ENCODE measurements around the gene ENOX1. TPM values are rescaled to one million over a fixed set of nuclear protein-coding genes. Genes with fewer than 3 reads are reported as not detected.

Gene ENOX1
- polyA plus RNA-seq, 1 donor (not counting 4 experiments of a cell fraction or from before 2014, with no cell fraction given), result 1.1 TPM

DNA sequence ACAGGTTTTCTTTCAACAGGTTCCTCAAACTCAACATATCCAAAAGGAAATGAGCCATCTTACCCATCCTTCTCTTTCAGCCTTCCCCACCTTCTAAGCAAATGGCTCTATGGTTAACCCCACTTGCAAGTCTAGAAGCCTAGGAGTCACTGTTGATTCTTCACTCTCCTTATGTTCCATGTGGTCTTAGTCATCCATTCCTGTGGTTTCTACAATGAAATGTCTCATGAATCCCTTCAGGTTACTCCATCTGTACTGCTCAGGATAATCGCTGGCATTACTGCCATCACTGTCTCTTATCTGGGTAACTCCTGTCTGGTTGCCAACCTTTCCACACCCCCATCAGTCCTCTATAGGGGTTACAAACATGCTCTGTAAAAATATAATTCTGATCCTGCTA lies 381.3 kb downstream of the ENOX1 start:
- Histone ChIP-seq H3K9ac (ENCODE audit: control insufficient read depth, extremely low read depth, insufficient read depth, low read length) (no peak overlapping the region), H3K9me3 (ENCODE audit: control insufficient read depth, low read depth, low read length) (no peaks in the 10 kb centered on the region), H3K9me1 (ENCODE audit: control insufficient read depth, extremely low read depth, insufficient read depth, low read length) (no peaks in the 10 kb centered on the region), H3K79me2 (ENCODE audit: control insufficient read depth, insufficient read depth, low read length) (no peaks in the 10 kb centered on the region), H3K36me3 (ENCODE audit: control insufficient read depth in 2 of 2, extremely low read depth in 1 of 2, insufficient read depth in 2 of 2, low read length in 2 of 2) (no peaks in the 10 kb centered on the region), H3K4me1 (ENCODE audit: control insufficient read depth, extremely low read depth, insufficient read depth, low read length) (peaks cover 10% of the 10 kb centered on the region), H3K27me3 (ENCODE audit: control insufficient read depth, extremely low read depth, insufficient read depth, low read length) (no peaks in the 10 kb centered on the region), H2AFZ (ENCODE audit: control insufficient read depth, low read length) (no peak overlapping the region), H3K27ac (ENCODE audit: control insufficient read depth, insufficient read depth, low read length) (no peak overlapping the region), H3K4me2 (ENCODE audit: control insufficient read depth, extremely low read depth, insufficient read depth, low read depth, low read length) (no peak overlapping the region), H3K4me3 (ENCODE audit: control insufficient read depth in 2 of 3, extremely low read depth in 1 of 3, insufficient read depth in 2 of 3, low read depth in 1 of 3, low read length in 3 of 3) (no peak overlapping the region), H4K20me1 (ENCODE audit: control insufficient read depth, extremely low read depth, insufficient read depth, low read length) (no peaks in the 10 kb centered on the region)
- dilution Hi-C loops (cut with MboI; ENCODE audit: extremely low pct_ligation_motif_present, low sequenced_read_pairs), result no loop called here
- DNase-seq (ENCODE audit: low read depth, low spot score) (peak; percentile 28), FAIRE-seq (peak; percentile 96)
- TF ChIP-seq, protein P1, sequence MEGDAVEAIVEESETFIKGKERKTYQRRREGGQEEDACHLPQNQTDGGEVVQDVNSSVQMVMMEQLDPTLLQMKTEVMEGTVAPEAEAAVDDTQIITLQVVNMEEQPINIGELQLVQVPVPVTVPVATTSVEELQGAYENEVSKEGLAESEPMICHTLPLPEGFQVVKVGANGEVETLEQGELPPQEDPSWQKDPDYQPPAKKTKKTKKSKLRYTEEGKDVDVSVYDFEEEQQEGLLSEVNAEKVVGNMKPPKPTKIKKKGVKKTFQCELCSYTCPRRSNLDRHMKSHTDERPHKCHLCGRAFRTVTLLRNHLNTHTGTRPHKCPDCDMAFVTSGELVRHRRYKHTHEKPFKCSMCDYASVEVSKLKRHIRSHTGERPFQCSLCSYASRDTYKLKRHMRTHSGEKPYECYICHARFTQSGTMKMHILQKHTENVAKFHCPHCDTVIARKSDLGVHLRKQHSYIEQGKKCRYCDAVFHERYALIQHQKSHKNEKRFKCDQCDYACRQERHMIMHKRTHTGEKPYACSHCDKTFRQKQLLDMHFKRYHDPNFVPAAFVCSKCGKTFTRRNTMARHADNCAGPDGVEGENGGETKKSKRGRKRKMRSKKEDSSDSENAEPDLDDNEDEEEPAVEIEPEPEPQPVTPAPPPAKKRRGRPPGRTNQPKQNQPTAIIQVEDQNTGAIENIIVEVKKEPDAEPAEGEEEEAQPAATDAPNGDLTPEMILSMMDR (optimal IDR thresholded peaks at IDR 0.05 in 1 of 3, IDR thresholded peaks at IDR 0.05 in 1 of 3, conservative IDR thresholded peaks at IDR 0.05 in 1 of 3; ENCODE audit: extremely low read depth in 1 of 3, insufficient read depth in 2 of 3, low read length in 3 of 3), result peak in 2 of 3 experiments; percentile 12 to 19
- TF ChIP-seq EZH2 (IDR thresholded peaks at IDR 0.05; ENCODE audit: low read length), result no peak

DNA sequence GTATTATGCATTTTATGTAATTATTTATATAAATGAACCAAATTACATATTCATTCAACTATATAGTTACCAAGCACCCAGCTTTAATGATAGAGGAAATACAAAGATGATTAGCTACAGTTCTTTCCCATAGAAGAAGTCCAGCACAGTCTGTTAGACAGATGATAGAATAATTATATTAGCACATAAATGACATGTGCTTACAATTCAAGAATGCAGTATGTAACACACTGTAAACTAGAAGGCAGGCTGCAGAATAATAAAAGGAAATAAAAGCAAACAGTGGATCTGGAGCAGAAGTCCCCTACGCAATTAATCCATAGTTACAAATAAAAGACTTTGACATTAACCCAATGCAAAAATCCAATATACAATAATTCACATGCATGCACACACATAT lies 384.4 kb downstream of the ENOX1 start:
- no peaks in the 10 kb centered on the region for H3K27me3 ChIP-seq (ENCODE audit: control insufficient read depth, extremely low read depth, insufficient read depth, low read length)
- FAIRE-seq (no peak), DNase-seq (ENCODE audit: low read depth, low spot score) (no peak)
- TF ChIP-seq, protein P1 (optimal IDR thresholded peaks at IDR 0.05 in 1 of 3, IDR thresholded peaks at IDR 0.05 in 1 of 3, conservative IDR thresholded peaks at IDR 0.05 in 1 of 3; ENCODE audit: extremely low read depth in 1 of 3, insufficient read depth in 2 of 3, low read length in 3 of 3), result no peak
- no peak for TF ChIP-seq EZH2 (IDR thresholded peaks at IDR 0.05; ENCODE audit: low read length)
- no peaks in the 10 kb centered on the region for H3K9me1 ChIP-seq (ENCODE audit: control insufficient read depth, extremely low read depth, insufficient read depth, low read length)
- H3K4me3 ChIP-seq (ENCODE audit: control insufficient read depth in 2 of 3, extremely low read depth in 1 of 3, insufficient read depth in 2 of 3, low read depth in 1 of 3, low read length in 3 of 3), result no peak overlapping the region
- H3K4me1 ChIP-seq (ENCODE audit: control insufficient read depth, extremely low read depth, insufficient read depth, low read length), result peaks cover 10% of the 10 kb centered on the region
- no peak overlapping the region for H3K4me2 ChIP-seq (ENCODE audit: control insufficient read depth, extremely low read depth, insufficient read depth, low read depth, low read length)
- no peak overlapping the region for H3K27ac ChIP-seq (ENCODE audit: control insufficient read depth, insufficient read depth, low read length)
- H4K20me1 ChIP-seq (ENCODE audit: control insufficient read depth, extremely low read depth, insufficient read depth, low read length), result no peaks in the 10 kb centered on the region
- H3K36me3 ChIP-seq (ENCODE audit: control insufficient read depth in 2 of 2, extremely low read depth in 1 of 2, insufficient read depth in 2 of 2, low read length in 2 of 2), result no peaks in the 10 kb centered on the region
- no peak overlapping the region for H3K9ac ChIP-seq (ENCODE audit: control insufficient read depth, extremely low read depth, insufficient read depth, low read length)
- no peaks in the 10 kb centered on the region for H3K79me2 ChIP-seq (ENCODE audit: control insufficient read depth, insufficient read depth, low read length)
- no peak overlapping the region for H2AFZ ChIP-seq (ENCODE audit: control insufficient read depth, low read length)
- dilution Hi-C loops (cut with MboI; ENCODE audit: extremely low pct_ligation_motif_present, low sequenced_read_pairs), result no loop called here
- no peaks in the 10 kb centered on the region for H3K9me3 ChIP-seq (ENCODE audit: control insufficient read depth, low read depth, low read length)

Data from keratinocyte (primary cell).